ENCODE measurements around the gene THAP8. TPM values are rescaled to one million over a fixed set of nuclear protein-coding genes. Genes with fewer than 3 reads are reported as not detected.

The THAP8 gene
- total and polyA plus RNA-seq, 2 donors (not counting 3 experiments of a cell fraction or from before 2014, with no cell fraction given): 2.9 to 6.6 TPM

GRCh38 chr19:36093687-36094086 lies 39.6 kb upstream of the THAP8 start:
- intact Hi-C loops (cut with micrococcal nuclease): no loop called here
- no peak for DNase-seq (ENCODE audit: low read depth, low spot score)
- H3K79me2 ChIP-seq (ENCODE audit: control insufficient read depth, insufficient read depth, low read length): no peaks in the 10 kb centered on the region

More at GRCh38 chr19:36093687-36094086, 39.6 kb upstream of the THAP8 start:
- H3K4me3 ChIP-seq (replicated peaks in 1 of 3; ENCODE audit: insufficient read depth in 1 of 3, low read depth in 1 of 3, low read length in 3 of 3): no peak overlapping the region
- no peaks in the 10 kb centered on the region for H4K20me1 ChIP-seq (replicated peaks; ENCODE audit: control insufficient read depth, extremely low read depth, insufficient read depth, low read length)
- no peak overlapping the region for H3K27ac ChIP-seq (ENCODE audit: insufficient read depth, low read depth, low read length)
- H3K4me1 ChIP-seq (ENCODE audit: control insufficient read depth, extremely low read depth, insufficient read depth, low read length): no peaks in the 10 kb centered on the region
- no peak for TF ChIP-seq EZH2 (IDR thresholded peaks at IDR 0.05; ENCODE audit: borderline replicate concordance, low read depth, low read length, severe bottlenecking)
- no peak for TF ChIP-seq CTCF (IDR thresholded peaks at IDR 0.05; ENCODE audit: extremely low read depth in 1 of 2, insufficient read depth in 1 of 2, low read depth in 1 of 2, low read length in 2 of 2)
- TF ChIP-seq JUN (IDR thresholded peaks at IDR 0.05; ENCODE audit: borderline replicate concordance, insufficient read depth, insufficient read length, low read depth): no peak
- no peak for TF ChIP-seq MAX (IDR thresholded peaks at IDR 0.05; ENCODE audit: insufficient read depth, insufficient read length)
- no peak for TF ChIP-seq POLR2AphosphoS5 (IDR thresholded peaks at IDR 0.05; ENCODE audit: insufficient read depth, low read depth, low read length)
- TF ChIP-seq FOS (IDR thresholded peaks at IDR 0.05; ENCODE audit: borderline replicate concordance, insufficient read depth, low read length): no peak
- TF ChIP-seq GATA2 (IDR thresholded peaks at IDR 0.05; ENCODE audit: insufficient read depth, insufficient read length, low read depth, low read length): no peak
- no peak for TF ChIP-seq MYC (IDR thresholded peaks at IDR 0.05; ENCODE audit: low read depth, low read length)
- TF ChIP-seq POLR2A (IDR thresholded peaks at IDR 0.05; ENCODE audit: low read depth, low read length): no peak
- no peak for FAIRE-seq
- H3K27me3 ChIP-seq (ENCODE audit: control insufficient read depth in 2 of 2, insufficient read depth in 2 of 2, low read length in 2 of 2): no peaks in the 10 kb centered on the region
- no peak overlapping the region for H2AFZ ChIP-seq (ENCODE audit: low read depth, low read length)
- H3K9ac ChIP-seq (replicated peaks; ENCODE audit: extremely low read depth, insufficient read depth, low read length): no peak overlapping the region
- no peaks in the 10 kb centered on the region for H3K9me1 ChIP-seq (replicated peaks; ENCODE audit: control insufficient read depth, extremely low read depth, insufficient read depth, low read length)
- CTCF ChIA-PET: no interaction called here
- dilution Hi-C loops (cut with MboI; ENCODE audit: extremely low pct_ligation_motif_present, low sequenced_read_pairs): no loop called here
- no peaks in the 10 kb centered on the region for H3K9me3 ChIP-seq (replicated peaks; ENCODE audit: control insufficient read depth, insufficient read depth, low read length)
- H3K36me3 ChIP-seq (ENCODE audit: control insufficient read depth in 2 of 2, extremely low read depth in 1 of 2, insufficient read depth in 2 of 2, low read length in 2 of 2): peaks cover 3% of the 10 kb centered on the region in 2 experiments
- POLR2A ChIA-PET: no interaction called here
- no peak overlapping the region for H3K4me2 ChIP-seq (ENCODE audit: insufficient read depth, low read length)
- no TSS peak for BruUV-seq (replicated peaks)
